Astrocyte of the spinal cord (primary cell): ENCODE measurements around the gene LTB4R.
A peak's percentile ranks its signal among the peaks of the same experiment; 100 is the strongest.

Experiments
- DNase-seq: peaks from one replicate; pipeline ENCODE4 v3.0.0; 2011; ENCODE audit warnings: low read depth, low spot score
- H3K4me3 ChIP-seq: 2 replicates; pipeline ENCODE4 v1.5.1; 2011; ENCODE audit warnings: low read depth, mild to moderate bottlenecking, low read length, moderate library complexity
- CTCF ChIP-seq: IDR thresholded peaks from 2 replicates; pipeline ENCODE4 v1.5.1; 2012; ENCODE audit warnings: low read depth, mild to moderate bottlenecking, low read length, inconsistent platforms
- in situ Hi-C: cut with HindIII; loops from 2 replicates; pipeline ENCODE4 v1.10.0; 2017; ENCODE audit warnings: low sequenced_read_pairs

Gene LTB4R

DNA sequence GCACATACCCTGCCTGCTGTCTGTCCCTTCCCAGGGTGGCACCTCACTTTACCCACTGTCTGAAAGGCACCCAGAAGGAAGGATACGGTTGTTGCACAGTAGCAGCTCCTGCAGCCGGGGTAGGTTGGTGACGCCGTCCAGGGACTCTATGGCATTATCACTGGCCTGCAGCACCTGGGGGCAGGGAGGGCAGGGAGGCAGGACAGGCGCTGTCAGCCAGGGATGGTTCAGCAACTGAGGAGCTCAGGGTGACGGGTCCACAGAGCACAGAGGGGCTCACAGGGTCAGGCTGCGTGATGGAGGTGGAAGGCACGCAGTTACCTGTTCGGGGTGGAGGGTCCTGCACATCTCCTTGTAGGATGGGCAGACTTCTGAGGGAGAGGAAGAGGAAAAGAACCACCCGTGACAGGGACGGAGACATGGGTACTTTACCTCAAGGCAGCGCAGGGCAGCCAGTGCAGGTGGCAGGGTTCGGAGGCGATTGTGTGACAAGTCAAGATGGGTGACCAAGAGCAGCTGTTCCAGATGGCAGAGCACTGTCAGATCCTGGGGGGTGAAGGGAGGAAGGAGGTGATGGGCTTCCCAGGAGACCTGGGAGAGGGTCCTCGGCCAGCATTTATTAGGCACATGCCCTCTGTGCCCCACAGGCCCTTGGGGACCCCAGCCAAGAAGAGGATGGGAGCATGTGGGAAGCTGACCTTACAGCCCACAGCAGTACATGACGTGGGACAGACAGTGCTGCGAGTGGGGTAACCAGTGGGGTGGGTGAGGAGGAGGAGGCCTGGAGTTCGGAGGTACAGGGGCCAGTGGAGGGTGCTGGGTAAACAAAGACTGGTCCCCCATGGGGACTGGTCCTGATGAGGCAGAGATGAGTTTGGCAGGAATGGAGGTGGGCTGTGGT, 44.7 kb upstream of the LTB4R start:
- no peak for TF ChIP-seq CTCF
- in situ Hi-C loops: no loop called here
- DNase-seq: no peak
- H3K4me3 ChIP-seq: no peak overlapping the region

GRCh38 chr14:24267516-24267915, 43.8 kb upstream of the LTB4R start:
- DNase-seq: no peak
- in situ Hi-C loops: no loop called here
- no peak overlapping the region for H3K4me3 ChIP-seq
- TF ChIP-seq CTCF: no peak

GRCh38 chr14:24268225-24268624, 43.1 kb upstream of the LTB4R start:
- no peak for TF ChIP-seq CTCF
- in situ Hi-C loops: no loop called here
- DNase-seq: no peak
- H3K4me3 ChIP-seq: no peak overlapping the region

- TF ChIP-seq CTCF: no peak
- H3K4me3 ChIP-seq: no peak overlapping the region
- DNase-seq: no peak
- in situ Hi-C loops: no loop called here
Measured at GRCh38 chr14:24269368-24269767, 41.9 kb upstream of the LTB4R start.

GRCh38 chr14:24269910-24270536, 41.3 kb upstream of the LTB4R start:
- TF ChIP-seq CTCF: no peak
- DNase-seq: no peak
- in situ Hi-C loops: no loop called here
- H3K4me3 ChIP-seq: no peak overlapping the region

GRCh38 chr14:24270537-24271133, 40.7 kb upstream of the LTB4R start:
- in situ Hi-C loops: no loop called here
- TF ChIP-seq CTCF: no peak
- H3K4me3 ChIP-seq: peak overlapping the region; percentile 93
- no peak for DNase-seq
